ENCODE measurements around the gene TNFRSF14. TPM values are rescaled to one million over a fixed set of nuclear protein-coding genes. Genes with fewer than 3 reads are reported as not detected.
A peak's percentile ranks its signal among the peaks of the same experiment; 100 is the strongest.

TNFRSF14 gene
- total RNA-seq, 1 experiment from 2014 or later: 4.5 TPM

GRCh38 chr1:2519029-2519685, 37.0 kb upstream of the TNFRSF14 start:
- no peaks in the 10 kb centered on the region for H3K27me3 ChIP-seq
- no peak overlapping the region for H3K4me3 ChIP-seq
- H3K36me3 ChIP-seq: peaks cover 10% of the 10 kb centered on the region; the same call in 1 of the 2 replicates
- DNase-seq: no peak
- no peaks in the 10 kb centered on the region for H3K9me3 ChIP-seq

- Histone ChIP-seq H3K36me3 (peaks cover 10% of the 10 kb centered on the region; the same call in 1 of the 2 replicates), H3K4me3 (no peak overlapping the region), H3K9me3 (no peaks in the 10 kb centered on the region), H3K27me3 (no peaks in the 10 kb centered on the region)
- no peak for DNase-seq
Observed at GRCh38 chr1:2519729-2520128, 36.4 kb upstream of the TNFRSF14 start.

- Histone ChIP-seq H3K9me3 (no peaks in the 10 kb centered on the region), H3K4me3 (no peak overlapping the region), H3K27me3 (no peaks in the 10 kb centered on the region), H3K36me3 (peaks cover 13% of the 10 kb centered on the region; the same call in 1 of the 2 replicates)
- DNase-seq: no peak
Observed at GRCh38 chr1:2520206-2520605, 36.0 kb upstream of the TNFRSF14 start.

- H3K4me3 ChIP-seq: no peak overlapping the region
- no peaks in the 10 kb centered on the region for H3K27me3 ChIP-seq
- H3K9me3 ChIP-seq: no peaks in the 10 kb centered on the region
- H3K36me3 ChIP-seq: peaks cover 15% of the 10 kb centered on the region; the same call in 1 of the 2 replicates
- DNase-seq: no peak
Observed at GRCh38 chr1:2520806-2521205, 35.4 kb upstream of the TNFRSF14 start.

- Histone ChIP-seq H3K36me3 (peaks cover 15% of the 10 kb centered on the region; the same call in 1 of the 2 replicates), H3K27me3 (no peaks in the 10 kb centered on the region), H3K9me3 (no peaks in the 10 kb centered on the region), H3K4me3 (no peak overlapping the region)
- no peak for DNase-seq
Observed at GRCh38 chr1:2522230-2522629, 33.9 kb upstream of the TNFRSF14 start.

GRCh38 chr1:2523191-2523890, 32.8 kb upstream of the TNFRSF14 start:
- H3K9me3 ChIP-seq: no peaks in the 10 kb centered on the region
- no peak for DNase-seq
- no peak overlapping the region for H3K4me3 ChIP-seq
- H3K36me3 ChIP-seq: peaks cover 15% of the 10 kb centered on the region; the same call in 1 of the 2 replicates
- H3K27me3 ChIP-seq: no peaks in the 10 kb centered on the region

- Histone ChIP-seq H3K27me3 (no peaks in the 10 kb centered on the region), H3K36me3 (peaks cover 11% of the 10 kb centered on the region; the same call in 1 of the 2 replicates), H3K4me3 (no peak overlapping the region), H3K9me3 (no peaks in the 10 kb centered on the region)
- no peak for DNase-seq
Observed at GRCh38 chr1:2523891-2524609, 32.1 kb upstream of the TNFRSF14 start.

GRCh38 chr1:2525572-2525919, 30.6 kb upstream of the TNFRSF14 start:
- no peaks in the 10 kb centered on the region for H3K9me3 ChIP-seq
- H3K36me3 ChIP-seq: peaks cover 10% of the 10 kb centered on the region; the same call in 1 of the 2 replicates
- H3K27me3 ChIP-seq: no peaks in the 10 kb centered on the region
- H3K4me3 ChIP-seq: peak overlapping the region; percentile 76
- DNase-seq: no peak

GRCh38 chr1:2525920-2526823, 30.0 kb upstream of the TNFRSF14 start, which contains the start of gene PANK4:
Gene PANK4 (minus strand): TSS chr1:2526596. CDS start chr1:2526587, 9 bp downstream.
- no peaks in the 10 kb centered on the region for H3K9me3 ChIP-seq
- H3K27me3 ChIP-seq: no peaks in the 10 kb centered on the region
- peak; percentile 93 for DNase-seq
- H3K4me3 ChIP-seq: peak within 1 kb of the TSS; percentile 76
- H3K36me3 ChIP-seq: peaks cover 6% of the 10 kb centered on the region; the same call in 1 of the 2 replicates

GRCh38 chr1:2526824-2527555, 29.2 kb upstream of the TNFRSF14 start:
- no peaks in the 10 kb centered on the region for H3K27me3 ChIP-seq
- H3K4me3 ChIP-seq: peak overlapping the region; percentile 76
- peak; percentile 82 for DNase-seq
- H3K36me3 ChIP-seq: 0 out of 2 replicates have a peak, but pooled peaks cover 6% of the 10 kb centered on the region
- no peaks in the 10 kb centered on the region for H3K9me3 ChIP-seq

GRCh38 chr1:2527556-2527860, 28.7 kb upstream of the TNFRSF14 start:
- no peak for DNase-seq
- Histone ChIP-seq H3K36me3 (0 out of 2 replicates have a peak, but pooled peaks cover 6% of the 10 kb centered on the region), H3K27me3 (no peaks in the 10 kb centered on the region), H3K9me3 (no peaks in the 10 kb centered on the region), H3K4me3 (no peak overlapping the region)

GRCh38 chr1:2528016-2528415, 28.2 kb upstream of the TNFRSF14 start:
- Histone ChIP-seq H3K9me3 (no peaks in the 10 kb centered on the region), H3K27me3 (no peaks in the 10 kb centered on the region), H3K36me3 (0 out of 2 replicates have a peak, but pooled peaks cover 6% of the 10 kb centered on the region), H3K4me3 (no peak overlapping the region)
- DNase-seq: peak; percentile 59

GRCh38 chr1:2528611-2528965, 27.6 kb upstream of the TNFRSF14 start:
- H3K4me3 ChIP-seq: no peak overlapping the region
- H3K9me3 ChIP-seq: no peaks in the 10 kb centered on the region
- no peak for DNase-seq
- H3K36me3 ChIP-seq: 0 out of 2 replicates have a peak, but pooled peaks cover 6% of the 10 kb centered on the region
- H3K27me3 ChIP-seq: no peaks in the 10 kb centered on the region

GRCh38 chr1:2528966-2529783, 27.0 kb upstream of the TNFRSF14 start:
- 0 out of 2 replicates have a peak, but pooled peaks cover 6% of the 10 kb centered on the region for H3K36me3 ChIP-seq
- no peak for DNase-seq
- no peaks in the 10 kb centered on the region for H3K9me3 ChIP-seq
- no peak overlapping the region for H3K4me3 ChIP-seq
- no peaks in the 10 kb centered on the region for H3K27me3 ChIP-seq

All from MG63 (cell line).